ENCODE data around the gene NAA50. TPM values are rescaled to one million over a fixed set of nuclear protein-coding genes. Genes with fewer than 3 reads are reported as not detected.

The NAA50 gene
- total and polyA plus RNA-seq, 2 experiments from 2014 or later: 103 to 260 TPM

DNA sequence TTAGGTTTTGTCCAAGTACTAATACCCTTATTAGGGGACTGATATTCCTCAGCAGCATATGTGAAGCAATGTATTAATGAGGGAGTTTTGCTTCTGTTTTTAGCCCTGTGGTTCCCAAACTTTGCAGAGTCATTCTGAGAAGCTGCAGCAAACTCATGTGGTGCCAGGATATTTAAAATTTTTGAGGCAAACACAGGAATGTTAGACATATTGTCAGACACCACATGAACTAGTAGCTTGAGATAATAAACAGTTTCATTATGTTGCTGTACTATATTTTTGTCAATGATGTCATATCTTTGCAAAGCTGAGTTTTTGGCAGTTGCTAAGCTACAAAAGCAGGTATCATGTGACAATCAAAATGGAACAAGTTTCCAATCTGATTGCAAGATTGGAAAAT lies 37.4 kb upstream of the NAA50 start:
- Mint-ChIP-seq H3K27me3 (ENCODE audit: insufficient read depth, low read depth, poor library complexity) (no peaks in the 10 kb centered on the region), H3K4me1 (peaks cover 8% of the 10 kb centered on the region; the same call in 2 of the 3 replicates), H3K36me3 (ENCODE audit: low read depth) (peaks cover 7% of the 10 kb centered on the region; the same call in 2 of the 3 replicates), H3K27ac (peak overlapping the region; percentile 82), H3K9me3 (no peaks in the 10 kb centered on the region), H3K4me3 (no peak overlapping the region)
- no peak for ATAC-seq
- Histone ChIP-seq H3K27me3 (ENCODE audit: insufficient read depth) (no peaks in the 10 kb centered on the region), H4K20me1 (replicated peaks; ENCODE audit: insufficient read depth) (no peaks in the 10 kb centered on the region), H3K36me3 (ENCODE audit: insufficient read depth) (no peaks in the 10 kb centered on the region), H3F3A (replicated peaks; ENCODE audit: low read depth) (no peaks in the 10 kb centered on the region), H2AFZ (no peak overlapping the region), H3K4me2 (peak overlapping the region; percentile 6; the same call in 1 of the 2 replicates), H3K79me2 (replicated peaks; ENCODE audit: insufficient read depth) (no peaks in the 10 kb centered on the region), H3K4me3 (no peak overlapping the region), H3K27ac (ENCODE audit: low read depth) (peak overlapping the region; percentile 70), H3K4me1 (ENCODE audit: insufficient read depth) (peaks cover 14% of the 10 kb centered on the region), H3K9me2 (ENCODE audit: insufficient read depth) (no peaks in the 10 kb centered on the region)
- TF ChIP-seq, protein P1, sequence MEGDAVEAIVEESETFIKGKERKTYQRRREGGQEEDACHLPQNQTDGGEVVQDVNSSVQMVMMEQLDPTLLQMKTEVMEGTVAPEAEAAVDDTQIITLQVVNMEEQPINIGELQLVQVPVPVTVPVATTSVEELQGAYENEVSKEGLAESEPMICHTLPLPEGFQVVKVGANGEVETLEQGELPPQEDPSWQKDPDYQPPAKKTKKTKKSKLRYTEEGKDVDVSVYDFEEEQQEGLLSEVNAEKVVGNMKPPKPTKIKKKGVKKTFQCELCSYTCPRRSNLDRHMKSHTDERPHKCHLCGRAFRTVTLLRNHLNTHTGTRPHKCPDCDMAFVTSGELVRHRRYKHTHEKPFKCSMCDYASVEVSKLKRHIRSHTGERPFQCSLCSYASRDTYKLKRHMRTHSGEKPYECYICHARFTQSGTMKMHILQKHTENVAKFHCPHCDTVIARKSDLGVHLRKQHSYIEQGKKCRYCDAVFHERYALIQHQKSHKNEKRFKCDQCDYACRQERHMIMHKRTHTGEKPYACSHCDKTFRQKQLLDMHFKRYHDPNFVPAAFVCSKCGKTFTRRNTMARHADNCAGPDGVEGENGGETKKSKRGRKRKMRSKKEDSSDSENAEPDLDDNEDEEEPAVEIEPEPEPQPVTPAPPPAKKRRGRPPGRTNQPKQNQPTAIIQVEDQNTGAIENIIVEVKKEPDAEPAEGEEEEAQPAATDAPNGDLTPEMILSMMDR (conservative IDR thresholded peaks at IDR 0.05; ENCODE audit: low read depth in 2 of 2): no peak
- TF ChIP-seq CREB1 (CRISPR knock-in tag; IDR thresholded peaks at IDR 0.05; ENCODE audit: low read depth) (no peak), ZNF331 (CRISPR knock-in tag; IDR thresholded peaks at IDR 0.05; ENCODE audit: low read depth) (no peak), NANOG (IDR thresholded peaks at IDR 0.05; ENCODE audit: borderline replicate concordance) (no peak), STAT1 (IDR thresholded peaks at IDR 0.05; ENCODE audit: unreplicated experiment) (no peak), ZNF114 (CRISPR knock-in tag; IDR thresholded peaks at IDR 0.05) (no peak), EZH2phosphoT487 (IDR thresholded peaks at IDR 0.05; ENCODE audit: unreplicated experiment) (no peak), POLR2AphosphoS5 (IDR thresholded peaks at IDR 0.05; ENCODE audit: low read depth) (no peak), EZH2 (IDR thresholded peaks at IDR 0.05; ENCODE audit: low read depth, unreplicated experiment) (no peak), JUNB (IDR thresholded peaks at IDR 0.05; ENCODE audit: unreplicated experiment) (no peak)
- TF ChIP-seq, protein P2, sequence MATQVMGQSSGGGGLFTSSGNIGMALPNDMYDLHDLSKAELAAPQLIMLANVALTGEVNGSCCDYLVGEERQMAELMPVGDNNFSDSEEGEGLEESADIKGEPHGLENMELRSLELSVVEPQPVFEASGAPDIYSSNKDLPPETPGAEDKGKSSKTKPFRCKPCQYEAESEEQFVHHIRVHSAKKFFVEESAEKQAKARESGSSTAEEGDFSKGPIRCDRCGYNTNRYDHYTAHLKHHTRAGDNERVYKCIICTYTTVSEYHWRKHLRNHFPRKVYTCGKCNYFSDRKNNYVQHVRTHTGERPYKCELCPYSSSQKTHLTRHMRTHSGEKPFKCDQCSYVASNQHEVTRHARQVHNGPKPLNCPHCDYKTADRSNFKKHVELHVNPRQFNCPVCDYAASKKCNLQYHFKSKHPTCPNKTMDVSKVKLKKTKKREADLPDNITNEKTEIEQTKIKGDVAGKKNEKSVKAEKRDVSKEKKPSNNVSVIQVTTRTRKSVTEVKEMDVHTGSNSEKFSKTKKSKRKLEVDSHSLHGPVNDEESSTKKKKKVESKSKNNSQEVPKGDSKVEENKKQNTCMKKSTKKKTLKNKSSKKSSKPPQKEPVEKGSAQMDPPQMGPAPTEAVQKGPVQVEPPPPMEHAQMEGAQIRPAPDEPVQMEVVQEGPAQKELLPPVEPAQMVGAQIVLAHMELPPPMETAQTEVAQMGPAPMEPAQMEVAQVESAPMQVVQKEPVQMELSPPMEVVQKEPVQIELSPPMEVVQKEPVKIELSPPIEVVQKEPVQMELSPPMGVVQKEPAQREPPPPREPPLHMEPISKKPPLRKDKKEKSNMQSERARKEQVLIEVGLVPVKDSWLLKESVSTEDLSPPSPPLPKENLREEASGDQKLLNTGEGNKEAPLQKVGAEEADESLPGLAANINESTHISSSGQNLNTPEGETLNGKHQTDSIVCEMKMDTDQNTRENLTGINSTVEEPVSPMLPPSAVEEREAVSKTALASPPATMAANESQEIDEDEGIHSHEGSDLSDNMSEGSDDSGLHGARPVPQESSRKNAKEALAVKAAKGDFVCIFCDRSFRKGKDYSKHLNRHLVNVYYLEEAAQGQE (IDR thresholded peaks at IDR 0.05; ENCODE audit: unreplicated experiment): no peak
- TF ChIP-seq, protein P3, sequence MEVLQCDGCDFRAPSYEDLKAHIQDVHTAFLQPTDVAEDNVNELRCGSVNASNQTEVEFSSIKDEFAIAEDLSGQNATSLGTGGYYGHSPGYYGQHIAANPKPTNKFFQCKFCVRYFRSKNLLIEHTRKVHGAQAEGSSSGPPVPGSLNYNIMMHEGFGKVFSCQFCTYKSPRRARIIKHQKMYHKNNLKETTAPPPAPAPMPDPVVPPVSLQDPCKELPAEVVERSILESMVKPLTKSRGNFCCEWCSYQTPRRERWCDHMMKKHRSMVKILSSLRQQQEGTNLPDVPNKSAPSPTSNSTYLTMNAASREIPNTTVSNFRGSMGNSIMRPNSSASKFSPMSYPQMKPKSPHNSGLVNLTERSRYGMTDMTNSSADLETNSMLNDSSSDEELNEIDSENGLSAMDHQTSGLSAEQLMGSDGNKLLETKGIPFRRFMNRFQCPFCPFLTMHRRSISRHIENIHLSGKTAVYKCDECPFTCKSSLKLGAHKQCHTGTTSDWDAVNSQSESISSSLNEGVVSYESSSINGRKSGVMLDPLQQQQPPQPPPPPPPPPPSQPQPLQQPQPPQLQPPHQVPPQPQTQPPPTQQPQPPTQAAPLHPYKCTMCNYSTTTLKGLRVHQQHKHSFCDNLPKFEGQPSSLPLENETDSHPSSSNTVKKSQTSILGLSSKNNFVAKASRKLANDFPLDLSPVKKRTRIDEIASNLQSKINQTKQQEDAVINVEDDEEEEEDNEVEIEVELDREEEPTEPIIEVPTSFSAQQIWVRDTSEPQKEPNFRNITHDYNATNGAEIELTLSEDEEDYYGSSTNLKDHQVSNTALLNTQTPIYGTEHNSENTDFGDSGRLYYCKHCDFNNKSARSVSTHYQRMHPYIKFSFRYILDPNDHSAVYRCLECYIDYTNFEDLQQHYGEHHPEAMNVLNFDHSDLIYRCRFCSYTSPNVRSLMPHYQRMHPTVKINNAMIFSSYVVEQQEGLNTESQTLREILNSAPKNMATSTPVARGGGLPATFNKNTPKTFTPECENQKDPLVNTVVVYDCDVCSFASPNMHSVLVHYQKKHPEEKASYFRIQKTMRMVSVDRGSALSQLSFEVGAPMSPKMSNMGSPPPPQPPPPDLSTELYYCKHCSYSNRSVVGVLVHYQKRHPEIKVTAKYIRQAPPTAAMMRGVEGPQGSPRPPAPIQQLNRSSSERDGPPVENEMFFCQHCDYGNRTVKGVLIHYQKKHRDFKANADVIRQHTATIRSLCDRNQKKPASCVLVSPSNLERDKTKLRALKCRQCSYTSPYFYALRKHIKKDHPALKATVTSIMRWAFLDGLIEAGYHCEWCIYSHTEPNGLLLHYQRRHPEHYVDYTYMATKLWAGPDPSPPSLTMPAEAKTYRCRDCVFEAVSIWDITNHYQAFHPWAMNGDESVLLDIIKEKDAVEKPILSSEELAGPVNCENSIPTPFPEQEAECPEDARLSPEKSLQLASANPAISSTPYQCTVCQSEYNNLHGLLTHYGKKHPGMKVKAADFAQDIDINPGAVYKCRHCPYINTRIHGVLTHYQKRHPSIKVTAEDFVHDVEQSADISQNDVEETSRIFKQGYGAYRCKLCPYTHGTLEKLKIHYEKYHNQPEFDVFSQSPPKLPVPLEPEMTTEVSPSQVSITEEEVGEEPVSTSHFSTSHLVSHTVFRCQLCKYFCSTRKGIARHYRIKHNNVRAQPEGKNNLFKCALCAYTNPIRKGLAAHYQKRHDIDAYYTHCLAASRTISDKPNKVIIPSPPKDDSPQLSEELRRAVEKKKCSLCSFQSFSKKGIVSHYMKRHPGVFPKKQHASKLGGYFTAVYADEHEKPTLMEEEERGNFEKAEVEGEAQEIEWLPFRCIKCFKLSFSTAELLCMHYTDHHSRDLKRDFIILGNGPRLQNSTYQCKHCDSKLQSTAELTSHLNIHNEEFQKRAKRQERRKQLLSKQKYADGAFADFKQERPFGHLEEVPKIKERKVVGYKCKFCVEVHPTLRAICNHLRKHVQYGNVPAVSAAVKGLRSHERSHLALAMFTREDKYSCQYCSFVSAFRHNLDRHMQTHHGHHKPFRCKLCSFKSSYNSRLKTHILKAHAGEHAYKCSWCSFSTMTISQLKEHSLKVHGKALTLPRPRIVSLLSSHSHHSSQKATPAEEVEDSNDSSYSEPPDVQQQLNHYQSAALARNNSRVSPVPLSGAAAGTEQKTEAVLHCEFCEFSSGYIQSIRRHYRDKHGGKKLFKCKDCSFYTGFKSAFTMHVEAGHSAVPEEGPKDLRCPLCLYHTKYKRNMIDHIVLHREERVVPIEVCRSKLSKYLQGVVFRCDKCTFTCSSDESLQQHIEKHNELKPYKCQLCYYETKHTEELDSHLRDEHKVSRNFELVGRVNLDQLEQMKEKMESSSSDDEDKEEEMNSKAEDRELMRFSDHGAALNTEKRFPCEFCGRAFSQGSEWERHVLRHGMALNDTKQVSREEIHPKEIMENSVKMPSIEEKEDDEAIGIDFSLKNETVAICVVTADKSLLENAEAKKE (CRISPR knock-in tag; IDR thresholded peaks at IDR 0.05): no peak
- TF ChIP-seq, protein P4, sequence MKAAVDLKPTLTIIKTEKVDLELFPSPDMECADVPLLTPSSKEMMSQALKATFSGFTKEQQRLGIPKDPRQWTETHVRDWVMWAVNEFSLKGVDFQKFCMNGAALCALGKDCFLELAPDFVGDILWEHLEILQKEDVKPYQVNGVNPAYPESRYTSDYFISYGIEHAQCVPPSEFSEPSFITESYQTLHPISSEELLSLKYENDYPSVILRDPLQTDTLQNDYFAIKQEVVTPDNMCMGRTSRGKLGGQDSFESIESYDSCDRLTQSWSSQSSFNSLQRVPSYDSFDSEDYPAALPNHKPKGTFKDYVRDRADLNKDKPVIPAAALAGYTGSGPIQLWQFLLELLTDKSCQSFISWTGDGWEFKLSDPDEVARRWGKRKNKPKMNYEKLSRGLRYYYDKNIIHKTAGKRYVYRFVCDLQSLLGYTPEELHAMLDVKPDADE (IDR thresholded peaks at IDR 0.05): no peak
- DNase-seq (ENCODE audit: low spot score): no peak

Measured in GM23338 (cell line).